HG03378 (cell line): Measurements from ENCODE around the gene ZC3H7B.

Source experiments
- ATAC-seq: cut with Tn5 transposase; IDR thresholded peaks from one replicate; pipeline ENCODE4 v1.9.1; 2021; ENCODE audit warnings: mild to moderate bottlenecking, moderate library complexity; ENCODE audit not compliant: unreplicated experiment

Gene ZC3H7B

GRCh38 chr22:41406410-41406809, 105.1 kb downstream of the ZC3H7B start:
- ATAC-seq, result no peak

- no peak for ATAC-seq
Observed at GRCh38 chr22:41407433-41407832, 106.1 kb downstream of the ZC3H7B start.

- no peak for ATAC-seq
Observed at GRCh38 chr22:41408665-41409064, 107.3 kb downstream of the ZC3H7B start.
